Left kidney (tissue), 2 donors: ENCODE results near the gene ASPDH. TPM values are rescaled to one million over a fixed set of nuclear protein-coding genes. Genes with fewer than 3 reads are reported as not detected.

Experiments used
- DNase-seq: peaks from one replicate; pipeline ENCODE4 v3.0.0-alpha.2; 2013
- polyA plus RNA-seq: library from polyadenylated mRNA; unstranded; fragments of 120-200 nt; gene quantifications from one replicate; pipeline ENCODE4 v1.2.1, GENCODE V29; 2013; ENCODE audit not compliant: insufficient read length

ASPDH gene
- polyA plus RNA-seq, 1 donor: 8.6 TPM

- DNase-seq: no peak
These were observed 1.5 kb upstream of the ASPDH start for GRCh38 chr19:50515168-50515561.

GRCh38 chr19:50514346-50515167, 844 bp upstream of the ASPDH start:
- no peak for DNase-seq

- no peak for DNase-seq
These were observed 541 bp downstream of the ASPDH start for GRCh38 chr19:50512999-50513745.

- no peak for DNase-seq
These were observed 1.4 kb downstream of the ASPDH start for GRCh38 chr19:50512112-50512998.

GRCh38 chr19:50511069-50511822, 2.5 kb downstream of the ASPDH start, which contains the start of gene JOSD2:
Gene JOSD2 (minus strand): TSS chr19:50511191. CDS start chr19:50510431, 760 bp downstream.
- DNase-seq: peak; percentile 98

- peak; percentile 81 for DNase-seq
These were observed 3.0 kb downstream of the ASPDH start for GRCh38 chr19:50510700-50511068.

GRCh38 chr19:50510121-50510670, 3.5 kb downstream of the ASPDH start:
- DNase-seq: no peak

GRCh38 chr19:50509366-50509765, 4.3 kb downstream of the ASPDH start:
- no peak for DNase-seq

GRCh38 chr19:50508843-50509190, 4.9 kb downstream of the ASPDH start:
- no peak for DNase-seq

- DNase-seq: no peak
These were observed 6.3 kb downstream of the ASPDH start for GRCh38 chr19:50507376-50507775.

GRCh38 chr19:50506700-50507099, 7.0 kb downstream of the ASPDH start:
- no peak for DNase-seq

GRCh38 chr19:50505856-50506611, 7.7 kb downstream of the ASPDH start:
- DNase-seq: no peak

- no peak for DNase-seq
These were observed 11.9 kb downstream of the ASPDH start for GRCh38 chr19:50501568-50502475.

GRCh38 chr19:50501186-50501567, 12.5 kb downstream of the ASPDH start:
- no peak for DNase-seq

GRCh38 chr19:50500753-50501151, 13.0 kb downstream of the ASPDH start:
- no peak for DNase-seq

GRCh38 chr19:50500060-50500752, 13.5 kb downstream of the ASPDH start:
- DNase-seq: no peak

GRCh38 chr19:50498219-50499056, 15.3 kb downstream of the ASPDH start:
- DNase-seq: no peak

GRCh38 chr19:50497022-50497405, 16.7 kb downstream of the ASPDH start:
- DNase-seq: no peak
